ENCODE results near the gene DIAPH2.

The DIAPH2 gene

DNA sequence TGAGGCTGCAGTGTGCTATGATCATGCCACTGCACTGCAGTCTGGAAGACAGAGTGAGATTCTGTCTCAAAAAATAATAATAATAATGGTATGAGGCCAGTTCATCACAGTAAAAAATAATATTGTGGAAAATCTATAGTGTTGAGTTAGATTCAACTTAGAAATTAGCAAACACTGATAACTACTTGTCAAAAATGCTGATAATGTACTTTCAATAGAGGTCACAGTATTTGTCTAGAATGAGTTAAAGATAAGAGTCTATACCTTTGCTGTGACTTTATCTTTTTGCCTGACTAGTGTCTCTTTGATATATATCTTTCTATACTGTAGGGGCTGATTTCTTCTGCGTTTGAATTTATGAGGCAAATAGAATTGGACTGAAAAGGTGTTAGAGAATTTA is 629.7 kb downstream of the DIAPH2 start:
- DNase-seq, result no peak

- no peak for DNase-seq
Observed at GRCh38 chrX:97315939-97316338, 631.3 kb downstream of the DIAPH2 start.

DNA sequence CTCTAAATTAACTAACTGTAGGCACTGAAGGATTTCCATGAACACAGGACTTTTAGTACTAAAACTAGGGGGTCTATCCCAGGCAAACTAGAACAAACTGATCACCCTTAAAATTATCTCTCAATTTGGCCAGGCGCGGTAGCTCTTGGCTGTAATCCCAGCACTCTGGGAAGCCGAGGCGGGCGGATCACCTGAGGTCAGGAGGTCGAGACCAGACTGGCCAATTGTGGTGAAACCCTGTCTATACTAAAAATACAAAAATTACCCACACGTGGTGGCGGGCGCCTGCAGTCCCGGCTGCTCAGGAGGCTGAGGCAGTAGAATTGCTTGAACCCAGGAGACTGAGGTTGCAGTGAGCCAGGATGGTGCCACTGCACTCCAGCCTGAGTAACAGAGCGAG is 635.7 kb downstream of the DIAPH2 start:
- DNase-seq, result no peak

- DNase-seq, result no peak
Observed at GRCh38 chrX:97322401-97322800, 637.8 kb downstream of the DIAPH2 start.

DNA sequence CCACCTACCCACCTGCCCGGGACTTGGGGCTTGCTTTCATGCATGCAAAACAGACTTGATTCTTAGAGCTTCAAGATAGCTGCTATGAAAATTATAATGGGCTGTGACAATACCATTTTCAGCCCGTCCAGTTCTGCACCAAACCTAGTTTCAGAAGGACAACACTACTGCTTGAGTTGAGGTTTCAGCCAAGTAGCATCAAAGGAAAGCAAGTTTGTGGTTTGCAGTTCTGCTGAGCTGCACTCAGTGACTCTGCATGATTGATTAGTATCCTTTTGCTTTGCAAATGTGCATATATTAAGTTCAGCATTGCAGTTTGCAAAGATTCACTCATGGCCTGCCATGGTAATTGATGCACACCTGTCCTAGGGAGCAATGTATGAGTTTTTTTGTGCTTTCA is 641.8 kb downstream of the DIAPH2 start:
- DNase-seq, result no peak

DNA sequence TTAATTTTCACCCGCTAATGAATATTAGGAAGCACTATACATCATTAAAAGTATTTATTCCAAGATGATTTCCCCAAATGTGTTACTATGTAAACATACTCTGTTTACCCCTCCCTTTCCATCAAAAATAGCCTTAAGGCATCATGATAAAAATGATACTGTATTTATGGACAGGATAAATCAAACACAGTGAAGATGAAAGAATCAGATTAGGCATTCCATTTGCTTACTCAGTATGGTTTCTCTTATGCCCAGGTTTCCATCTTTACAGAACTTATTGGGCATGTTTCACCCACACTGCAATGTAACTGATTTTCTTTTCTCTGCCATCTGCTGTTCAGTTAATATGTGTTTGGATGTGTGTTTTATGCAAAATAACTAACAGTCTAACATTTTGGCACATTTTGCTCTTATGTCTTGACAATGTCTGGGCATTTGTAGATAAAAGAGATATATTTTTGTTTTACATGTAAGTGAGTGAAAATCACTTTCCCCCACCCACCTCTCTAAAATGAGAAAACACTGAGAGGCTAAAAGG is 644.3 kb downstream of the DIAPH2 start:
- DNase-seq, result no peak

- DNase-seq, result no peak
Observed at GRCh38 chrX:97330151-97330550, 645.5 kb downstream of the DIAPH2 start.

GRCh38 chrX:97332963-97333362 is 648.3 kb downstream of the DIAPH2 start:
- no peak for DNase-seq

DNA sequence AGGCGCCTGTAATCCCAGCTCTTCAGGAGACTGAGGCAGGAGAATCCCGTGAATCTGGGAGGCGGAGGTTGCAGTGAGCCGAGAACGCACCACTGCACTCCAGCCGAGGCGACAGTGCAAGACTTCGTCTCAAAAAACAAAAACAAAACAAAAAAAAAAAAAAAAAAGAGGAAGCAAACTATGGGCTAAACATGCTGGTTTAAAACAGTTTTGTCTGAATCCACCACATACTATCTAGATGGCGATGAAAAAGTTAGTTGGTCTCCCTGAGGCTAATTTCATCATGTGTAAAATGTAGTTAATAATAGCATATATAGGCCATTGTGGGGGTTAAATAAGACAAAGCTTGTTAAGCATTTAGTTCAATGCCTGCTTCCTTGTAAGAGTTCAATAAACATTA is 650.2 kb downstream of the DIAPH2 start:
- no peak for DNase-seq

DNA sequence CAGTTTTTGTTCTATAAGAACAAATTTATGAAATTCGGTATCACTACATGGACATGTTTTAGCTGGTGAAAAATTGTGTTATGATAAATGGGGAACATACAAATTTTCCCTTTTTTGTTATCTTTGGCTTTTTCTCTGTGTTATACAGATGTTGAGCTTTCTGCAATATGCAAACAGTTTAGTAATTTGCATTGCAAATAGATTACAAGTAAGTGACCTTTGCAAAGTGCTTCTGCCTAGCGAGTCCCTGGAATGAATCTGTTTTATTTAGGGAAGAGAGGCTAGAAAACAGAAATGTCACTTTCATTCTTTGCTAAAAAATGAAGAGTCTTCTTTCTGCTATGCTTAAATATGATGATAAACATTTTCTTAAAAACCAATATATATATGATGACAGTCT is 660.1 kb downstream of the DIAPH2 start:
- no peak for DNase-seq

DNA sequence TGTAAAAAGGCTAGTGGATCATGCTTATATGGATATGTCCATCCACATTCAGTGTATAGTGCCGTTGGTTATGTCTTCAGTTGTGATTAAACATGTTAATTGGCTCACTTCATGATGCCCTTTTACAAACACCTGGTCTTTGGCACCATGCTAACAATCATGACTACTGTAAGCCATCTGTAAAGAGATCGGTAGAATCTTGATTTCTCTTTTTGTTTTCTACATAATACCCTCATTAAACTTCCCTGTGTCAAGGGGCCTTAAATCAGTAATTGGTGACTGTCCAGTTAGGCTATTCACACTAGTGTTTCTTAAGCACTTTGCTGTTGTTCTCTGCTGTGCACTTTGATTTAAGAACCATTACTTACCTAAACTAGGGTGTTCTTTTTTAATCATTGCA is 674.3 kb downstream of the DIAPH2 start:
- no peak for DNase-seq

DNA sequence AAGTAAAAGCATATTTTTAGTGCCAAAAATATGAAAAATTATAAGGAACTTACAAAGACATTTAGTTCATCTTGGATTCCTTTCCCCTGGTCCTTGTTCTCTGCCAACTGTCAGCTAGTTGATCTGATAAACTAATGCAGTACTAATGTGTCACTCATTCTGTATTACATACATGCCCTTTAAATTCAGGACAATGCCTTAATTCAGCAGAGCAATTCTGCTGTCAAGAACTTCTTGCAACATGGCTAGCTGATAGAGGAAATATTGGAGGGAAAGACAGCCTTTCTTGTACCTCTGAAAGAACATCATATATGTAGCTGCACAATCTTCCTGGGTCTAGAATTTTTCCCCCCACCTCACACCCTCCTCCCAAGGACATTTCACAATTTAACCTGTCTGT is 679.2 kb downstream of the DIAPH2 start:
- DNase-seq, result no peak

DNA sequence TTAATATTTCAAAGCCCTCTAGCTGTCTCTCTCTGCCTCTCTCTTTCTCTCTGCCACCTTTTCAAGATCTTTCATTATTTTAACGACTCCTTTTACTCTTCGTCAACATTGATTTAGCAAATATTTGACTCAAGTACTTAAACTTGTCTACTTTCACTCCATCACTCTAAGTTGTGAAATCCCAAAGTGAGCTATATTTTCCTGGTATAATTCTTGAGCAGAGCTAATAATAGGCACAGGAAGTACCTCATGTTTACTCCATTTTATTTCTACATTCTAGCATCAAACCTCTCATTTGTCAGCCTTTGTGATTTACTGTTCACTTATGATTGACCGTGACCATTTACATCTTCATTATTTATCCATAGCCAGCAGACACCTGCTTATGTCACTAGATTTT is 681.6 kb downstream of the DIAPH2 start:
- no peak for DNase-seq

DNA sequence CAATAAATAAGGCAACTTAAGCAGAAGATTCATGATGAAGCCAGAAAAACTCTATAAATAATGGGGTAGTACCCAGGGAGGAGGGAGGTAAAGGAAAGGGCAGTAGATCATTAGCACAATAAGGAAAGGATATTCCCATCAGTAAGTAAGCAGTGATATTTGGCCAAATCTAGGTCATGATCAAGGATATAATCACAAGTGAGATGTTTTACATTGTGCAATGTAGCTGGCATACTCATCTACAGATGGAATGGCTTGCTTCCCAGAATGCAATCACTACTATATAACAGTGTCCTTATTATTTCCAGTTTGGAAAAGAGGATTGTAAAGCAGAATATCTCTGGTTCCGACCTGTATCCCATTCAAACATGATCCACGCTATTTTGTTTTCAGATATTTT is 682.5 kb downstream of the DIAPH2 start:
- DNase-seq, result no peak

DNA sequence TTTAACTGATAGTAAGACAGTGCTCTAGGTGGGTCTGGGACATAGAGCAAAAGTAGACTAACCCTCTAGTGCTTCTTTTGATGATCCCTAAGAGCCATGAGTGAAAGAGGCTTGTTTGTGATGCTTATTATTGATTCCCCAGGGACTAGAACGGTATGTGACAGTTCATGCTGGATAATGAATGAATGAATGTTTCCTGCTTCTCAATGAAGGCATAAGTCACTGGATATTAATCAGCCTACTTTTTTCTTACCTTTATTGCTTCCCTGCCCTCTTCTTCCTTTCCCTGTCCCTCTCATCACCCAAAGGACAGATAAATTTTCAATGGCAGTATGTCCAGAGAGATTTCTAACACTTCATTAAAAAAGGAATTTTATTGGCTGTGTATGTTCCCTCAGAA is 685.3 kb downstream of the DIAPH2 start:
- DNase-seq, result no peak

DNA sequence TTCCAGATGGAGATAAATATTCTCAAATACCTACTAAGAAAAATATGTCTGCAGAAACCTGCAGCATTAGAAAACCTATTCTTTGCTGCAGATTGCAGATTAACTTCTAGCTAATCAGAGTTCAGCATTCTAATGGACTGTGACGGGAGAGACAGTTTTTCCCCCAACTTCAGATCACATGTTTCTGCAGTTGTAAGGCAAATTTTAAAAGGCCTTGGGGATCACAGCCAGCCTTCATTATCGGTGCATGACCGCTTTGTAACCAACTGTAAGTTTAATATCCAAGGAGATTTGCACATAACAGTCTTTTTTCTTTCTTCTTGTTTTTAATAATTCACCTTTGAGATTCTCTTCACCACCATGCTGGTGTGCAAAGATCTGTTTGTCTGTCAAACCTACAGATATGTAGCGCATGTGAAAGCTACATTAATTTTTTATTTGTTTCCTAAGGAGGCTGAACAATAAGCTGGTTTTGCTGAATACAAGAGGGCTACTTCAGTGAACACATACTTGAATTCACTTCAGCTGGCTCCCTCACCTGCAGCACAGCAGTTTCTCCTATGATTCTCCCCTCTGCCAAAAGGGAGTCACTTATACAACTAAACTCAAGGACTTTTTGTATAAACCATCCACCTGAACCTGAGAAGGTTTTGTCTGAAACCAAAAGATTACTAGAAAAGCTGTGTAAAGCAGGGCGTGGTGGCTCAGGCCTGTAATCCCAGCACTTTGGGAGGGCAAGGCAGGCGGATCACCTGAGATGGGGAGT is 687.5 kb downstream of the DIAPH2 start:
- DNase-seq, result no peak

DNA sequence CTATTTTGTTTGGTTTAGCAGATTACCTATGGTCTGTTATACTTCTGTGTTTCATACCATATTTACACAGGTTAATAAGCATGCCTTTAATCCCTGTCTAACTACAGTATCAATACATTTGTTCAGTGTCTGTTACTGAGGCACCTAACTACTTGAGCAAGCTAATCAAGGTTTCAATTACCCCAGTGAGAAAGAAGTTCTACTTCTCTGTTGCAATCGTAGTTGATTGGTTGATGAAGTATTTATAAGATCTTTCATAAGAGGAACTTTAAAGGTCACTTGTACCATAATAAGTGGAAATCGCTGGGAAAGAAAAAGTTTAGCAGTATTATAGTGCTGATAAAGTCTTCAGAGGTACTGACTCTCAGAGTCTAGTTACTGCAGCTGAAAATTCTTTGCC is 689.6 kb downstream of the DIAPH2 start:
- no peak for DNase-seq

GRCh38 chrX:97380200-97380599 is 695.6 kb downstream of the DIAPH2 start:
- DNase-seq, result no peak

- no peak for DNase-seq
Observed at GRCh38 chrX:97384685-97385084, 700.0 kb downstream of the DIAPH2 start.

DNA sequence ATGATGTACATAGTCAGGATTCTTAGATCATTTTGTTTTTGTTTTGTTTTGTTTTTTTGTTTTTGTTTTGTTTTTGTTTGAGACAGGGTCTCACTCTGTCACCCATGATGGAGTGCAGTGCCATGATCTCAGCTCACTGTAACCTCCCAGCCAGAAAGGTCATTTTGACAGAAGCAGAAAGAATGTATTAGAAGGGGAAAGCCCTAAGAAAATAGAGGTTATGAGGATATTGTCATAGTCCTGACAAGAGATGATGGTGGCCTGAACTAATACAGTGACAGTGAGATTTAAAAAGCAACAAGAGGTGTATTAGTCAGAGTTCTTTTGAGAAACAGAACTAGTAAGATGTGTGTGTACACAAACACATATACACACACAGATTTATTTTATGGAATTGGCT is 702.4 kb downstream of the DIAPH2 start:
- no peak for DNase-seq

- DNase-seq, result no peak
Observed at GRCh38 chrX:97389761-97390192, 705.1 kb downstream of the DIAPH2 start.

DNA sequence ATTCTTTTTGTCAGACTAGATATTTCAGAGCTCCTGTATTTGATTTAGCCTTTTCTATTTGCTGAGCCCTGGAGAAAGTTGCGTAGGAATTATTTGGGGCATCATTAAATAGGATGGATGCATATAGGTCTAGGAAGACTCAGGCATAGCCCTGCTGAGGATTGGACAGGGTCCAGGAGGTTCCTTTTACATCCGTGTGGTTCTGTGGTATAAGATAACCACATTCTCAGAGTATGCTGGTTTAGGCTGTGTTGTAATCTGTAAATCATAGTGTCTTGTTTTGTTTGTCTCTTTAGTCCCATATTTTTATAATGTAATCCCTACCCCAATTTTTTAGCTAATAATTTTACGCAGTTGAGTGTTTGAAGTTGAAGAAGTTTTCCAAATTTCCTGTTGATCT is 712.7 kb downstream of the DIAPH2 start:
- DNase-seq, result no peak

- DNase-seq, result no peak
Observed at GRCh38 chrX:97398030-97398551, 713.4 kb downstream of the DIAPH2 start.

GRCh38 chrX:97399400-97399799 is 714.8 kb downstream of the DIAPH2 start:
- no peak for DNase-seq

DNA sequence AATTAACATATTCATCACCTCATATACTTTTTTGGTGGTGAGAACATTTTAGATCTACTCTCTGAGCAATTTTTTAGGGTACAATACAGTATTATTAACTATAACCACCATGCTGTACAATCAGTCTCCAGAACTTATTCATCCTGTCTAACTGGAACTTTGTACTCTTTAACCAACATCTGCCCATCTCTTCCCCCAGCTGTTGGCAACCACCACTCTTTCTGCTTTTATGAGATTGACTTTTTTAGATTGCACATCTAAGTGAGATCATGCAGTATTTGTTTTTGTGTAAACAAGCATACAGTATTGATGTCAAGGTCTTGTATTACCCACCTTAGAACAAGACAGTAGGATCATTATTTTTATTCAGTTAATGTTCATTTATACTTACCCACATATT is 715.9 kb downstream of the DIAPH2 start:
- DNase-seq, result no peak
